Neural cell (in vitro differentiated cells): Measurements from ENCODE around the gene IFT74.

Experiments
- EP300 ChIP-seq: fragments of 450-650 bp; conservative IDR thresholded peaks from 2 replicates; pipeline ENCODE4 v1.6.1; 2014; ENCODE audit warnings: antibody characterized with exemption, mild to moderate bottlenecking, moderate library complexity; ENCODE audit not compliant: poor library complexity, severe bottlenecking
- POLR2AphosphoS5 ChIP-seq: IDR thresholded peaks from 2 replicates; pipeline ENCODE4 v1.6.1; 2012
- TF ChIP-seq, protein P1 (sequence below): fragments of 450-650 bp; IDR thresholded peaks from 2 replicates; pipeline ENCODE4 v1.5.1; 2014; ENCODE audit warnings: antibody characterized with exemption, mild to moderate bottlenecking, moderate library complexity; ENCODE audit not compliant: poor library complexity, severe bottlenecking

- TF ChIP-seq EP300 (no peak), POLR2AphosphoS5 (no peak)
- TF ChIP-seq, protein P1, sequence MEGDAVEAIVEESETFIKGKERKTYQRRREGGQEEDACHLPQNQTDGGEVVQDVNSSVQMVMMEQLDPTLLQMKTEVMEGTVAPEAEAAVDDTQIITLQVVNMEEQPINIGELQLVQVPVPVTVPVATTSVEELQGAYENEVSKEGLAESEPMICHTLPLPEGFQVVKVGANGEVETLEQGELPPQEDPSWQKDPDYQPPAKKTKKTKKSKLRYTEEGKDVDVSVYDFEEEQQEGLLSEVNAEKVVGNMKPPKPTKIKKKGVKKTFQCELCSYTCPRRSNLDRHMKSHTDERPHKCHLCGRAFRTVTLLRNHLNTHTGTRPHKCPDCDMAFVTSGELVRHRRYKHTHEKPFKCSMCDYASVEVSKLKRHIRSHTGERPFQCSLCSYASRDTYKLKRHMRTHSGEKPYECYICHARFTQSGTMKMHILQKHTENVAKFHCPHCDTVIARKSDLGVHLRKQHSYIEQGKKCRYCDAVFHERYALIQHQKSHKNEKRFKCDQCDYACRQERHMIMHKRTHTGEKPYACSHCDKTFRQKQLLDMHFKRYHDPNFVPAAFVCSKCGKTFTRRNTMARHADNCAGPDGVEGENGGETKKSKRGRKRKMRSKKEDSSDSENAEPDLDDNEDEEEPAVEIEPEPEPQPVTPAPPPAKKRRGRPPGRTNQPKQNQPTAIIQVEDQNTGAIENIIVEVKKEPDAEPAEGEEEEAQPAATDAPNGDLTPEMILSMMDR = no peak
Measured at GRCh38 chr9:26954050-26954508, 2.1 kb upstream of the IFT74 start.
